Heart right ventricle (tissue), 16 donors: ENCODE measurements around the gene TRIP6. TPM values are rescaled to one million over a fixed set of nuclear protein-coding genes. Genes with fewer than 3 reads are reported as not detected.
A peak's percentile ranks its signal among the peaks of the same experiment; 100 is the strongest.

ENCODE experiments used
- ATAC-seq, 8 donors: fragments of 200-7000 bp; cut with Tn5 transposase; one replicate each; pipeline ENCODE4 v1.9.1; 2020; ENCODE audit warnings: mild to moderate bottlenecking in 8 of 8, moderate library complexity in 8 of 8, moderate number of reproducible peaks in 1 of 8
- DNase-seq, 2 donors: peaks; one replicate each; pipeline ENCODE4 v3.0.0-alpha.2; 2020
- H3K27ac ChIP-seq, 10 donors: fragments of 200-600 bp; sonication (generic) in 2 of 10; one replicate each; pipeline versions ENCODE4 v1.5.0 to v1.8.0; 2020 to 2022; ENCODE audit warnings: mild to moderate bottlenecking in 3 of 10
- H3K27me3 ChIP-seq, 7 donors: fragments of 200-600 bp; one replicate each; pipeline ENCODE4 v1.8.0; 2021 to 2022; ENCODE audit warnings: mild to moderate bottlenecking in 2 of 7
- H3K36me3 ChIP-seq, 9 donors: fragments of 200-600 bp; sonication (generic) in 1 of 9; one replicate each; pipeline versions ENCODE4 v1.5.0 to v1.8.0; 2020 to 2022; ENCODE audit warnings: mild to moderate bottlenecking in 2 of 9
- H3K4me1 ChIP-seq, 9 donors: fragments of 200-600 bp; sonication (generic) in 1 of 9; one replicate each; pipeline versions ENCODE4 v1.5.0 to v1.8.0; 2020 to 2022; ENCODE audit warnings: mild to moderate bottlenecking in 4 of 9
- H3K4me3 ChIP-seq, 10 donors: fragments of 200-600 bp; sonication (generic) in 2 of 10; one replicate each; pipeline versions ENCODE4 v1.5.0 to v1.8.0; 2020 to 2022; ENCODE audit warnings: mild to moderate bottlenecking in 7 of 10, moderate library complexity in 2 of 10
- H3K9me3 ChIP-seq, 11 donors: fragments of 200-600 bp in 10 of 11; sonication (generic) in 2 of 11; one replicate each; pipeline versions ENCODE4 v1.5.0 to v1.8.0; 2013 to 2022; ENCODE audit warnings: mild to moderate bottlenecking in 2 of 11, control low read depth in 1 of 11, moderate library complexity in 1 of 11
- CTCF ChIP-seq, 9 donors: fragments of 200-600 bp; sonication (generic) in 2 of 9; IDR thresholded peaks; one replicate each; pipeline versions ENCODE4 v1.5.0 to v1.8.0; 2021 to 2022; ENCODE audit warnings: antibody characterized with exemption in 9 of 9, mild to moderate bottlenecking in 5 of 9, moderate library complexity in 1 of 9
- WGBS, 2 donors: extraction: QIAGEN DNeasy Blood & Tissue Kit; methylation state at CpG; one replicate each; pipeline ENCODE4 v1.1.7; 2013; ENCODE audit warnings: inconsistent platforms in 1 of 2; 5-methylcytosine and 5-hydroxymethylcytosine counted together
- intact Hi-C, 10 donors: fragments of 100-400 bp; cut with DNase I; formaldehyde crosslinking; loops; one replicate each; pipeline versions ENCODE4 v1.11.1 to v1.14.2; 2022
- polyA plus RNA-seq, 2 donors: library from polyadenylated mRNA; stranded (reverse); fragments of 200-250 nt; gene quantifications; one replicate each; pipeline ENCODE4 v1.2.3, GENCODE V29; 2013
- total RNA-seq, 10 donors: library from RNA; stranded (reverse); fragmentation: NEBNext Ultra II Directional in 3 of 10; extraction: Animal tissue kit (Norgen Biotek cat#: 25700) in 3 of 10; gene quantifications; one replicate each; pipeline versions ENCODE4 v1.2.1 to v1.2.4, GENCODE V29; 2021 to 2023
- donor health status: Arrhythmogenic right ventricular cardiomyopathy.
- donor health status: ischemic (EF 13 %, LVEDD 7.1; RV severe dilation, severe dysfunction).
- donor health status: healthy with polysubstance abuse.
- donor health status: DM: no; HTN: yes; CAD: no.
- donor health status: DM: no; HTN: no; CAD: no.
- donor health status: ischemic (EF 25% LVEDD 6.9; RV normal size, moderate dysfunction).
- donor health status: ischemic (EF 25% LVEDD 5.7; RV mildly dilated, moderate dysfunction).
- donor health status: healthy.
- donor health status: DM: yes; HTN: yes; CAD: no.
- donor health status: Ischemic cardiomyopathy.
- donor health status: ischemic (EF 35%, LVEDD 5.7; RV mildly dilated, moderate dysfunction).
- donor health status: nonischemic (EF 11% LVEDD 7.7; RV severe dilation, severe dysfunction).
- donor health status: DM: yes; HTN: yes; CAD: no.
- donor health status: PGD.
- donor health status: ischemic (EF 29% LVEDD 5.4; RV normal size, mild dysfunction).
- donor health status: nonischemic (EF 23%, LVEDD 6.1; RV moderate dilation, normal function).

TRIP6 gene
- total and polyA plus RNA-seq, 12 donors, result 13.0 to 26.3 (median 17.7) TPM

- Histone ChIP-seq H3K4me3 (no peak overlapping the region), H3K27me3 (no peaks in the 10 kb centered on the region), H3K27ac (no peak overlapping the region), H3K9me3 (no peaks in the 10 kb centered on the region), H3K4me1 (peaks cover 3 to 23% (median 9%) of the 10 kb centered on the region in 9 donors), H3K36me3 (peaks cover 0 to 83% (median 6%) of the 10 kb centered on the region in 9 donors)
- DNase-seq (no peak), ATAC-seq (no peak)
- TF ChIP-seq CTCF (IDR thresholded peaks at IDR 0.05), result no peak
- intact Hi-C loops, result loop anchor here in 1 of 10 donors (10.0 kb wide), 1 partner anchor 387 kb away; the partner anchor contains the start of gene TSC22D4
- WGBS, 2 donors, result 96 to 97% methylated on average over 14 of the region's 14 CpGs
These were observed 5.6 kb upstream of the TRIP6 start for GRCh38 chr7:100861616-100861985.

GRCh38 chr7:100863406-100863950 lies 3.7 kb upstream of the TRIP6 start:
- H3K4me3 ChIP-seq, result no peak overlapping the region
- ATAC-seq (no peak), DNase-seq (no peak)
- H3K27me3 ChIP-seq, result no peaks in the 10 kb centered on the region
- no peak for TF ChIP-seq CTCF (IDR thresholded peaks at IDR 0.05)
- intact Hi-C loops, result loop anchor here in 1 of 10 donors (10.0 kb wide), 1 partner anchor 389 kb away; the partner anchor contains the start of gene TSC22D4
- peaks cover 0 to 66% (median 6%) of the 10 kb centered on the region in 9 donors for H3K36me3 ChIP-seq
- H3K4me1 ChIP-seq, result peaks cover 7 to 41% (median 20%) of the 10 kb centered on the region in 9 donors
- 35 to 44% methylated on average over 10 of the region's 10 CpGs for WGBS, 2 donors
- no peak overlapping the region for H3K27ac ChIP-seq
- H3K9me3 ChIP-seq, result no peaks in the 10 kb centered on the region

- TF ChIP-seq CTCF (IDR thresholded peaks at IDR 0.05), result no peak
- 93 to 95% methylated on average over 12 of the region's 12 CpGs for WGBS, 2 donors
- no peak for ATAC-seq
- Histone ChIP-seq H3K27ac (no peak overlapping the region), H3K4me1 (peaks cover 7 to 49% (median 26%) of the 10 kb centered on the region in 9 donors), H3K4me3 (no peak overlapping the region), H3K36me3 (peaks cover 0 to 59% (median 6%) of the 10 kb centered on the region in 9 donors), H3K9me3 (no peaks in the 10 kb centered on the region), H3K27me3 (no peaks in the 10 kb centered on the region)
- no peak for DNase-seq
- intact Hi-C loops, result loop anchor here in 1 of 10 donors (10.0 kb wide), 1 partner anchor 390 kb away; the partner anchor contains the start of gene TSC22D4
These were observed 2.8 kb upstream of the TRIP6 start for GRCh38 chr7:100864263-100864845.

- Histone ChIP-seq H3K4me3 (peak overlapping the region in 1 of 10 donors; percentile 80), H3K27ac (peak overlapping the region in 5 of 10 donors; percentile 10 to 99 (median 97)), H3K27me3 (no peaks in the 10 kb centered on the region), H3K36me3 (peaks cover 0 to 57% (median 4%) of the 10 kb centered on the region in 9 donors), H3K9me3 (no peaks in the 10 kb centered on the region), H3K4me1 (peaks cover 7 to 50% (median 26%) of the 10 kb centered on the region in 9 donors)
- intact Hi-C loops, result loop anchor here in 1 of 10 donors (10.0 kb wide), 1 partner anchor 391 kb away; the partner anchor contains the start of gene TSC22D4
- no peak for TF ChIP-seq CTCF (IDR thresholded peaks at IDR 0.05)
- 84 to 92% methylated on average over 17 of the region's 17 CpGs for WGBS, 2 donors
- peak in 1 of 8 donors; percentile 5 for ATAC-seq
- DNase-seq, result no peak
These were observed 1.7 kb upstream of the TRIP6 start for GRCh38 chr7:100865372-100865911.
